AG09309 (cell line): ENCODE results near the gene C8A.

Experiments
- DNase-seq: peaks from one replicate; pipeline ENCODE4 v3.0.0-alpha.2; 2010; ENCODE audit warnings: low read depth
- H3K4me3 ChIP-seq: 2 replicates; pipeline ENCODE4 v1.5.1; 2011; ENCODE audit warnings: mild to moderate bottlenecking, low read depth, low read length, moderate library complexity; ENCODE audit not compliant: control insufficient read depth
- CTCF ChIP-seq: IDR thresholded peaks from 2 replicates; pipeline ENCODE4 v1.5.1; 2011; ENCODE audit warnings: mild to moderate bottlenecking, low read depth, low read length, inconsistent platforms; ENCODE audit not compliant: insufficient read depth, control insufficient read depth; ENCODE audit errors: missing control alignments

The C8A gene

DNA sequence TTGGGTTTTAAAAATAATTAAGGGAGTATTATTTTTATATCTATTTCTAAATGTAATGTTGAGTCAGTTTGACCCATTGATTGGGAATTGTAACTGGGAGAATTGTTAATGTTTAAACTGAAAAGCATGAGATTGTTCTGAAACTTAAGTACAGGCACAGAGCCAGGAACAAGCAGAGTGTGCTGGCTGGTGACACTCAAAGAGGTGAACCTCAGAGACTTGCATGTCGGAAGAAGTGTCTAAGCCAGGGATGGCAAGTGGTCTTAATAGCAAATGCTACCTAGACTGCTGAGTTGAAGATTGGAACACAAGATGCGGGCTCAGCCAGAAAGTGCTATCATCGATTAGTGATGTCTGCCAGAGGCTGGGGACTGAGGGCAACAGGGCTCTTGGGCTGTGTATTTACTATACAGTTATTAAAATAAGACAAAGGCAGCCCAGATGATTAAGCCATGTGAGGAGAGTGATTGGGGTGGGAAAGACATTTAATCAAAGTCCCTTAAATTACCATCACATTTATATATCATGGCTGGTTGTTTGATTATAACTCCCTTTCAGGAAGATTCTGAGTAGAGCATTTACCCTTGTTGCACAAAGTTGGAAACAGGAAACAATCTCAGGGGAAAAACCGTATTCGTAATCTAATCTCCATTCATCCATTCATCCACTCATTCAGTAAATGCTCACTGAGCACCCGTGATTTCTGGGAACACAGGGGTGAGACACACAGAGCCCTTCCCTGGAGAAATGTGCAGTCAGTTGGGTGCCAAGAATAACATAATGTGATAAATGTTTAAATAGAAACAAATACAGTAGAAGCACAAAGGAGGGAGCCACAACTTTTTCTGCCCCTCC, 42.8 kb downstream of the C8A start:
- DNase-seq, result no peak
- no peak for TF ChIP-seq CTCF
- H3K4me3 ChIP-seq, result no peak overlapping the region

DNA sequence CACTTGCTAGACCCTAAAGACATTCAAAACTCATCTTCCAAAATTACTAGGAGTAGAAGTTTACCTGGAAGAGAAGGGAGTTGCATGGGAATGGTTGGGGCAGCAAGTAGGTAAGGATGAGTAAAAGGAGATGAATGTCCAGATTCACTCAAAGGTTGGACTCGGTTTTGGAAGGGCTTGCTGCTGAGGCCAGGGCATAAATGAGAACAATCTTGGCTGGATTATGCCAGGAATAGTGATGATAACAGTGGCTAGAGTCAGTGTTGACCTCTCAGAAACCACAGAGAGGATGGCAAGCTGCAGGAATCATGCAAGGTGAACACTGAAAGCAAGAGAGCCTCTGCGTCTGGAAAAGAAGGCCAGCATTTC, 43.4 kb downstream of the C8A start:
- no peak for TF ChIP-seq CTCF
- DNase-seq, result no peak
- H3K4me3 ChIP-seq, result no peak overlapping the region

DNA sequence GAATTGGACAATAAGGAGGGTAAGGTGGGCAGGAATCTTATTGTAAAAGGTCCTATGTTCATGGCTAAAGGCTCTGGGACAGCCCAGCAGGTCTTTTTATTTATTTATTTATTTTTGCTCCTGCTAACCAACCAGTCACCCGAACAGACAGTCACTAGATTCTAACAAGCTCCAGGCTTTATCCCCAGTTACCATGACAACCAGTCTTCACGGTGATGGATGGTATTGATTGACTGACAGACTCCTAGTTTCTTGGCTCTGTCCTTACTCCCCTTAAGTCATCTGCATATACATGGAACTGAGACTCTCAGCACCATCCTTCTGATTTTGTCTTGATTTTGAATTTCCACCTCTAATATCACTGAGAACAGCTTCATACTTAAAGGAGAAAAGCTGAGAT, 44.3 kb downstream of the C8A start:
- no peak for TF ChIP-seq CTCF
- no peak overlapping the region for H3K4me3 ChIP-seq
- DNase-seq, result no peak

DNA sequence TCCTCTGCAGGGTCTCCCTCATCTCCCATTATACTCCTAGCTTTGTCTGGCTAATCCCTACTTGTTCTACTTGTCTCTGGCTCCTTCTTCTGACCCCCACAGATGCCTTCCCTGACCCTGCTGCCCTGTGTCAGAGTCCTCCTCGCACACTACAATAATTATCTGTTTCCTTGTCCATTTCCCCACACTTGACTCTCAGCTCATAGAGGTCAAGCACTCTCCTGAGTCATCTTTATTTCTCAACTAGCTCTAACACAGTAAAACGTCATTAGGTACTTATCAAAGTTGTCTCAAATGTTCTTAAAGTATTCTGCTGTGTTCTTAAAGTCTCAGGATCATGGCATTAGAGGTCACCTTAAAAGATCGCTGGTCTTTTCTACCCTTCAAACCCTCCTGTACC, 47.1 kb downstream of the C8A start:
- no peak for DNase-seq
- no peak overlapping the region for H3K4me3 ChIP-seq
- no peak for TF ChIP-seq CTCF

DNA sequence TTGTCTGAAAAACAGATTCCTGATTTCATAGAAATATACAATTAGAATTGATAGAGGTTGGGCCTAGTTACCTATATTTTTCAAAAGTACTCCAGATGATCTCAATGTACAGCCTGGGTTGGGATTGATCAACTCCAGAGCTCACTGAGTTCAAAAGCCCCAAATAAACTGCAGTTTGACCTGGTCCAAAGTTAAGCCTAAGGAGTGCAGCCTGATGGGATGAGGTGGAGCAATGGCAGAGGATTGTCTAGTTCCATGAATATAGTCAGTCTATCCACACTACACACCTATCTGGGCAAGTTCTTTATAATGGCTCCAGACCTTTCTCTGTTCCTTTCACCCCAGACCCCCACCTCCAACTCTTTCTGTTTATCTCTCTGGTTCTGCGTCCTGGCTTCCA, 49.2 kb downstream of the C8A start:
- DNase-seq, result no peak
- H3K4me3 ChIP-seq, result no peak overlapping the region
- no peak for TF ChIP-seq CTCF

GRCh38 chr1:56904663-56905397, 50.2 kb downstream of the C8A start:
- TF ChIP-seq CTCF, result no peak
- no peak overlapping the region for H3K4me3 ChIP-seq
- DNase-seq, result no peak
